Activated T-cell treated with anti-CD3 and anti-CD28 coated beads for 4 hours (primary cell): Measurements from ENCODE around the gene MTMR3.
"Not testable (repeated sequence)": the region's sequence is repeated elsewhere in the genome, so short reads cannot be mapped to it uniquely, and the experiment has no call there.

Source experiments
- DNase-seq: peaks from one replicate; pipeline ENCODE4 v3.0.0-alpha.2; 2020

Gene MTMR3

GRCh38 chr22:30031328-30031727 lies 148.4 kb downstream of the MTMR3 start:
- DNase-seq, result no peak

- DNase-seq, result no peak
These were observed 148.9 kb downstream of the MTMR3 start for GRCh38 chr22:30031764-30032455.

GRCh38 chr22:30033137-30033536 lies 150.2 kb downstream of the MTMR3 start:
- DNase-seq, result no peak

GRCh38 chr22:30033901-30034300 lies 150.9 kb downstream of the MTMR3 start:
- DNase-seq, result no peak

- DNase-seq, result no peak
These were observed 153.7 kb downstream of the MTMR3 start for GRCh38 chr22:30036656-30037055.

- DNase-seq, result no peak
These were observed 155.2 kb downstream of the MTMR3 start for GRCh38 chr22:30038219-30038618.

- DNase-seq, result no peak
These were observed 157.7 kb downstream of the MTMR3 start for GRCh38 chr22:30040499-30041260.

GRCh38 chr22:30041475-30041874 lies 158.5 kb downstream of the MTMR3 start:
- DNase-seq, result no peak

- no peak for DNase-seq
These were observed 158.9 kb downstream of the MTMR3 start for GRCh38 chr22:30041881-30042280.

- DNase-seq, result no peak
These were observed 160.2 kb downstream of the MTMR3 start for GRCh38 chr22:30043161-30043560.

GRCh38 chr22:30044369-30044768 lies 161.4 kb downstream of the MTMR3 start:
- DNase-seq, result no peak

- no peak for DNase-seq
These were observed 162.0 kb downstream of the MTMR3 start for GRCh38 chr22:30044881-30045493.

GRCh38 chr22:30045494-30045887 lies 162.5 kb downstream of the MTMR3 start:
- no peak for DNase-seq

- DNase-seq, result no peak
These were observed 163.1 kb downstream of the MTMR3 start for GRCh38 chr22:30045901-30046715.

- no peak for DNase-seq
These were observed 163.9 kb downstream of the MTMR3 start for GRCh38 chr22:30046716-30047363.

- no peak for DNase-seq
These were observed 164.4 kb downstream of the MTMR3 start for GRCh38 chr22:30047364-30047738.

- no peak for DNase-seq
These were observed 165.7 kb downstream of the MTMR3 start for GRCh38 chr22:30048681-30049080.

GRCh38 chr22:30054067-30054763 lies 171.2 kb downstream of the MTMR3 start:
- DNase-seq, result no peak

GRCh38 chr22:30054764-30055069 lies 171.7 kb downstream of the MTMR3 start:
- no peak for DNase-seq

GRCh38 chr22:30056015-30056414 lies 173.0 kb downstream of the MTMR3 start:
- no peak for DNase-seq

- no peak for DNase-seq
These were observed 174.4 kb downstream of the MTMR3 start for GRCh38 chr22:30057375-30057774.

- DNase-seq, result not testable (repeated sequence)
These were observed 176.5 kb downstream of the MTMR3 start for GRCh38 chr22:30059346-30060020.
